ENCODE measurements around the gene CFAP43.

GRCh38 chr10:104101902-104102301 lies 130.3 kb downstream of the CFAP43 start:
- TF ChIP-seq CTCF (IDR thresholded peaks at IDR 0.05): no peak
- TF ChIP-seq POLR2A (IDR thresholded peaks at IDR 0.05): no peak
- no peak for TF ChIP-seq POLR2AphosphoS5 (IDR thresholded peaks at IDR 0.05)
- no peak for TF ChIP-seq EP300 (IDR thresholded peaks at IDR 0.05)
